Measurements from ENCODE around the gene S1PR2. TPM values are rescaled to one million over a fixed set of nuclear protein-coding genes. Genes with fewer than 3 reads are reported as not detected.

The S1PR2 gene
- total RNA-seq, 1 experiment from 2014 or later, result 8.4 TPM

GRCh38 chr19:10268071-10268470 is 36.9 kb upstream of the S1PR2 start:
- ChIA-PET POLR2A (ENCODE audit: low non-redundant PET) (no interaction called here), CTCF (no interaction called here)
- Histone ChIP-seq H3K4me1 (ENCODE audit: insufficient read depth, low read length, poor library complexity, severe bottlenecking) (peaks cover 6% of the 10 kb centered on the region), H3K27ac (ENCODE audit: low read depth, low read length, poor library complexity, severe bottlenecking) (no peak overlapping the region), H3K27me3 (replicated peaks; ENCODE audit: insufficient read depth, low read depth, low read length, poor library complexity) (no peaks in the 10 kb centered on the region), H3K9me3 (ENCODE audit: low read depth, low read length, poor library complexity, severe bottlenecking) (no peaks in the 10 kb centered on the region), H3K36me3 (ENCODE audit: insufficient read depth, low read length, poor library complexity, severe bottlenecking) (no peaks in the 10 kb centered on the region), H3K4me3 (ENCODE audit: low read depth, low read length, poor library complexity, severe bottlenecking) (no peak overlapping the region)
- no TSS peak for BruUV-seq (replicated peaks)
- intact Hi-C loops (cut with micrococcal nuclease; ENCODE audit: unreplicated experiment), result no loop called here
- no peak for DNase-seq (ENCODE audit: low spot score)
- TF ChIP-seq CTCF (conservative IDR thresholded peaks at IDR 0.05; ENCODE audit: low read depth, low read length) (no peak), EZH2 (IDR thresholded peaks at IDR 0.05; ENCODE audit: borderline replicate concordance, low read depth, low read length, poor library complexity, severe bottlenecking) (no peak)

- Histone ChIP-seq H3K27me3 (replicated peaks; ENCODE audit: insufficient read depth, low read depth, low read length, poor library complexity) (no peaks in the 10 kb centered on the region), H3K4me1 (ENCODE audit: insufficient read depth, low read length, poor library complexity, severe bottlenecking) (peaks cover 6% of the 10 kb centered on the region), H3K4me3 (ENCODE audit: low read depth, low read length, poor library complexity, severe bottlenecking) (no peak overlapping the region), H3K9me3 (ENCODE audit: low read depth, low read length, poor library complexity, severe bottlenecking) (no peaks in the 10 kb centered on the region), H3K36me3 (ENCODE audit: insufficient read depth, low read length, poor library complexity, severe bottlenecking) (no peaks in the 10 kb centered on the region), H3K27ac (ENCODE audit: low read depth, low read length, poor library complexity, severe bottlenecking) (no peak overlapping the region)
- BruUV-seq (replicated peaks), result no TSS peak
- no peak for DNase-seq (ENCODE audit: low spot score)
- ChIA-PET POLR2A (ENCODE audit: low non-redundant PET) (interaction anchor here (0.6 kb wide), 1 partner anchor 57 kb away, joined by 7 read pairs; no protein-coding TSS in a partner anchor), CTCF (interaction anchor here (1.0 kb wide), 1 partner anchor 122 kb away, joined by 8 read pairs; no protein-coding TSS in a partner anchor)
- intact Hi-C loops (cut with micrococcal nuclease; ENCODE audit: unreplicated experiment), result no loop called here
- TF ChIP-seq EZH2 (IDR thresholded peaks at IDR 0.05; ENCODE audit: borderline replicate concordance, low read depth, low read length, poor library complexity, severe bottlenecking) (no peak), CTCF (conservative IDR thresholded peaks at IDR 0.05; ENCODE audit: low read depth, low read length) (no peak)
Measured at GRCh38 chr19:10266706-10267105, 35.6 kb upstream of the S1PR2 start.

DNA sequence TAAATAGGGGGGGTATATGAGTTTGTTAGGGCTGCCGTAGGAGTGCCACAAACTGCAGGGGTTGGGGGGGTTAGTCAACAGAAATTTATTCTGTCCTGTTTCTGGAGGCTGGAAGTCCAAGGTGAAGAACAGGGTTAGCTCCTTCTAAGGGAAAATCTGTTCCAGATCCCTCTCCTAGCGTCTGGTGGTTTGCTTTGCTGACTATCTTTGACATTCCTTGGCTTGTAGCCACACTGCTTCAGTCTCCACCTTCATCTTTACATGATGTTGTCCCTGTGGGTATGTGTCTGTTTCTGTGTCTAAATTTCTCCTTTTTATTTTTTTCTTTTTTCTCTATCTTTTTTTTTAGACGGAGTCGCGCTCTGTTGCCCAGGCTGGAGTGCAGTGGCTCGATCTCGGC is 31.6 kb upstream of the S1PR2 start:
- no peak for TF ChIP-seq EZH2 (IDR thresholded peaks at IDR 0.05; ENCODE audit: borderline replicate concordance, low read depth, low read length, poor library complexity, severe bottlenecking)
- no peak overlapping the region for H3K4me3 ChIP-seq (ENCODE audit: low read depth, low read length, poor library complexity, severe bottlenecking)
- no peak for DNase-seq (ENCODE audit: low spot score)
- intact Hi-C loops (cut with micrococcal nuclease; ENCODE audit: unreplicated experiment), result no loop called here
- H3K27ac ChIP-seq (ENCODE audit: low read depth, low read length, poor library complexity, severe bottlenecking), result no peak overlapping the region
- H3K9me3 ChIP-seq (ENCODE audit: low read depth, low read length, poor library complexity, severe bottlenecking), result no peaks in the 10 kb centered on the region
- BruUV-seq (replicated peaks), result no TSS peak
- ChIA-PET POLR2A (ENCODE audit: low non-redundant PET) (no interaction called here), CTCF (interaction anchor here (0.6 to 0.7 kb wide), 2 partner anchors 11 to 143 kb away, joined by 3 to 9 read pairs; no protein-coding TSS in a partner anchor)
- no peaks in the 10 kb centered on the region for H3K27me3 ChIP-seq (replicated peaks; ENCODE audit: insufficient read depth, low read depth, low read length, poor library complexity)
- H3K4me1 ChIP-seq (ENCODE audit: insufficient read depth, low read length, poor library complexity, severe bottlenecking), result no peaks in the 10 kb centered on the region
- peaks cover 11% of the 10 kb centered on the region for H3K36me3 ChIP-seq (ENCODE audit: insufficient read depth, low read length, poor library complexity, severe bottlenecking)

DNA sequence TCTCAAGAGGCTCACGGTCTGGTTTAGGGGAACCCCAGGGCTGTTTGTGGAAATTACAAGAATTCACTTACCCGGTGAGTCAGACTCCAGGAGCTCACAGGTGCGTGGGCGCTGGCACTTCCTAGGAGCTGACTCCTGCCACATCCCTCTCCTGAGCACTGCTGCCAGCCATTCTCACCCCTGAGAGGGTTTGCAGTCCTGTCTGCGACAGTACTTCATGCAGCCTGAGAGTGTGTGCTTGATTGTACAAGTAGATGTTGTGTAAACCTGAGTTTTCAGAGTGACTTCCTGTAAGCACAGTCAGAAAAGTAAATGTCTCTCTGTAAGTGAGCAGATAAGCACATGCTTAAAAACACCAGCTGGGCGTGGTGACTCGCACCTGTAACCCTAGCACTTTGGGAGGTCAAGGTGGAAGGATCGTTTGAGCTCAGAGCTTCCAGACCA is 29.0 kb upstream of the S1PR2 start:
- intact Hi-C loops (cut with micrococcal nuclease; ENCODE audit: unreplicated experiment), result no loop called here
- no peak overlapping the region for H3K4me3 ChIP-seq (ENCODE audit: low read depth, low read length, poor library complexity, severe bottlenecking)

More for the DNA sequence above, 29.0 kb upstream of the S1PR2 start:
- Histone ChIP-seq H3K36me3 (ENCODE audit: insufficient read depth, low read length, poor library complexity, severe bottlenecking) (peaks cover 15% of the 10 kb centered on the region), H3K9me3 (ENCODE audit: low read depth, low read length, poor library complexity, severe bottlenecking) (no peaks in the 10 kb centered on the region), H3K27ac (ENCODE audit: low read depth, low read length, poor library complexity, severe bottlenecking) (no peak overlapping the region), H3K27me3 (replicated peaks; ENCODE audit: insufficient read depth, low read depth, low read length, poor library complexity) (no peaks in the 10 kb centered on the region), H3K4me1 (ENCODE audit: insufficient read depth, low read length, poor library complexity, severe bottlenecking) (no peaks in the 10 kb centered on the region)
- DNase-seq (ENCODE audit: low spot score), result no peak
- CTCF ChIA-PET, result interaction anchor here (0.7 to 2.6 kb wide), 4 partner anchors 9 to 164 kb away, joined by 3 to 38 read pairs (median 12); partner anchors contain the start of gene ICAM1
- TF ChIP-seq CTCF (conservative IDR thresholded peaks at IDR 0.05; ENCODE audit: low read depth, low read length), result no peak
- TF ChIP-seq EZH2 (IDR thresholded peaks at IDR 0.05; ENCODE audit: borderline replicate concordance, low read depth, low read length, poor library complexity, severe bottlenecking), result no peak
- POLR2A ChIA-PET (ENCODE audit: low non-redundant PET), result interaction anchor here (1.3 kb wide), 1 partner anchor 129 kb away, joined by 11 read pairs; no protein-coding TSS in a partner anchor
- no TSS peak for BruUV-seq (replicated peaks)
